ENCODE measurements around the gene CACNG1.

DNA sequence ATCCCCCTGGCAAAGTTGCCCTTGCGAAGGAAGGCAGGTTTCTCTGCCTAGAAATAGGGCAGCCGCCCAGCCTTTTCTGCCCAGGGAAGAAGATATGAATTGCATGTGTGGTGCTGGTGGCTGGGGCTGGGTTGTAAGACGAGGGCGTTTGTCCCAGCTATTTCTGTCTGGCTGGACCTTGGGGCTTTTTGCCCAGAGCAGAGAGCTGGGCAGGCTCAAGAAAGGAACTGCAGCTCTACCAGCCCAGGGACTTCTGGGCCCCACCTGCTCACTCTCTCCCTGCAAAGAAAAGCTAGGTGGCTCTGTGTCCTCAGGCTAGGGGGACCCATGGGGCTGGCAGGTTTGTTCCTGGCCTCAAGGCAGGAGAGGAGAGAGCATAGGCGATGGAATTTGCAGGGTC lies 586 bp downstream of the CACNG1 start:
- TF ChIP-seq CTCF (IDR thresholded peaks at IDR 0.05; ENCODE audit: extremely low read depth in 1 of 2, insufficient read depth in 1 of 2, low read depth in 1 of 2, low read length in 2 of 2): no peak
- no peak for TF ChIP-seq POLR2A (IDR thresholded peaks at IDR 0.05; ENCODE audit: low read depth, low read length)
- TF ChIP-seq, protein P1, sequence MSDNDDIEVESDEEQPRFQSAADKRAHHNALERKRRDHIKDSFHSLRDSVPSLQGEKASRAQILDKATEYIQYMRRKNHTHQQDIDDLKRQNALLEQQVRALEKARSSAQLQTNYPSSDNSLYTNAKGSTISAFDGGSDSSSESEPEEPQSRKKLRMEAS (IDR thresholded peaks at IDR 0.05; ENCODE audit: insufficient read depth, insufficient read length): no peak
- no peak for TF ChIP-seq POLR2AphosphoS5 (IDR thresholded peaks at IDR 0.05; ENCODE audit: insufficient read depth, low read depth, low read length)
- no peak for TF ChIP-seq JUN (IDR thresholded peaks at IDR 0.05; ENCODE audit: borderline replicate concordance, insufficient read depth, insufficient read length, low read depth)
- no peak for TF ChIP-seq GATA2 (IDR thresholded peaks at IDR 0.05; ENCODE audit: insufficient read depth, insufficient read length, low read depth, low read length)
- TF ChIP-seq EZH2 (IDR thresholded peaks at IDR 0.05; ENCODE audit: borderline replicate concordance, low read depth, low read length, severe bottlenecking): no peak
- TF ChIP-seq FOS (IDR thresholded peaks at IDR 0.05; ENCODE audit: borderline replicate concordance, insufficient read depth, low read length): no peak
- no peak for TF ChIP-seq MYC (IDR thresholded peaks at IDR 0.05; ENCODE audit: low read depth, low read length)

All from endothelial cell of umbilical vein (primary cell).